Esophagus squamous epithelium (tissue), 4 donors: ENCODE measurements around the gene ASMT.

Source experiments
- POLR2A ChIP-seq, 4 donors: fragments of 450-650 bp; IDR thresholded peaks; one replicate each; pipeline ENCODE4 v1.6.1; 2017; ENCODE audit warnings: antibody characterized with exemption in 4 of 4, mild to moderate bottlenecking in 4 of 4, moderate library complexity in 3 of 4
- TF ChIP-seq, protein P1 (sequence below), 6 experiments: fragments of 450-650 bp in 4 of 6; fragments of 200-600 bp in 2 of 6; sonication (generic) in 2 of 6; IDR thresholded peaks; one replicate each; pipeline ENCODE4 v1.5.1; 2016 to 2019; ENCODE audit warnings: antibody characterized with exemption in 6 of 6, mild to moderate bottlenecking in 4 of 6, moderate library complexity in 4 of 6

DNA sequence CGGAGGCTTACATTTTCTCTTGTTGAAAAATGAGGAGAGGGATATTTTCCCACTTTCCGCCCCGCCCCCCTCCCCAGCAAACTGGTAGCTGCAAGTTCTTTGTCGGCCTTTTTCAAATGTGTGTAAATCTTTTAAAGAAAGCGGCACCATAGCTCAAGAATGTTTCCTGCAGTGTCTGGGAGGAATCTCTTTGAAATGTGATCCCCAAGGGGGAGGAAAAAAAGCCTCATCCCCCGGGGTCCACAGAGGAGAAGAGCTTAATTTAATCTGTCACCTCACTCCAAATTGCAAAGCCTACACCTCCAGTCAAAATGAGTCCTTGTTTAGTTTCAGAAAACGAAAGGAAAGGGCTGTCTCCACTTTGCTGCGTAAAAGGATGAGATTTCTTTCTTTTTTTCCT lies 34.8 kb downstream of the ASMT start:
- TF ChIP-seq, protein P1, sequence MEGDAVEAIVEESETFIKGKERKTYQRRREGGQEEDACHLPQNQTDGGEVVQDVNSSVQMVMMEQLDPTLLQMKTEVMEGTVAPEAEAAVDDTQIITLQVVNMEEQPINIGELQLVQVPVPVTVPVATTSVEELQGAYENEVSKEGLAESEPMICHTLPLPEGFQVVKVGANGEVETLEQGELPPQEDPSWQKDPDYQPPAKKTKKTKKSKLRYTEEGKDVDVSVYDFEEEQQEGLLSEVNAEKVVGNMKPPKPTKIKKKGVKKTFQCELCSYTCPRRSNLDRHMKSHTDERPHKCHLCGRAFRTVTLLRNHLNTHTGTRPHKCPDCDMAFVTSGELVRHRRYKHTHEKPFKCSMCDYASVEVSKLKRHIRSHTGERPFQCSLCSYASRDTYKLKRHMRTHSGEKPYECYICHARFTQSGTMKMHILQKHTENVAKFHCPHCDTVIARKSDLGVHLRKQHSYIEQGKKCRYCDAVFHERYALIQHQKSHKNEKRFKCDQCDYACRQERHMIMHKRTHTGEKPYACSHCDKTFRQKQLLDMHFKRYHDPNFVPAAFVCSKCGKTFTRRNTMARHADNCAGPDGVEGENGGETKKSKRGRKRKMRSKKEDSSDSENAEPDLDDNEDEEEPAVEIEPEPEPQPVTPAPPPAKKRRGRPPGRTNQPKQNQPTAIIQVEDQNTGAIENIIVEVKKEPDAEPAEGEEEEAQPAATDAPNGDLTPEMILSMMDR (IDR thresholded peaks at IDR 0.05) = no peak
- no peak for TF ChIP-seq POLR2A (IDR thresholded peaks at IDR 0.05)
